HFFc6 (cell line): ENCODE measurements around the gene FGF14. TPM values are rescaled to one million over a fixed set of nuclear protein-coding genes. Genes with fewer than 3 reads are reported as not detected.

Source experiments
- DNase-seq: peaks from one replicate; pipeline ENCODE4 v3.0.0-alpha.2; 2018
- H3K27ac Mint-ChIP-seq: 2 replicates; pipeline ENCODE4 v1.8.0; 2020; ENCODE audit warnings: mild to moderate bottlenecking, mixed read lengths
- H3K27me3 Mint-ChIP-seq: 2 replicates; pipeline ENCODE4 v1.8.0; 2021; ENCODE audit warnings: mild to moderate bottlenecking, moderate library complexity, mixed read lengths; ENCODE audit not compliant: insufficient read depth
- H3K36me3 Mint-ChIP-seq: 2 replicates; pipeline ENCODE4 v1.8.0; 2021; ENCODE audit warnings: low read depth, mixed read lengths
- H3K4me1 Mint-ChIP-seq: 2 replicates; pipeline ENCODE4 v1.8.0; 2020; ENCODE audit warnings: low read depth, mixed read lengths
- H3K4me3 Mint-ChIP-seq: 2 replicates; pipeline ENCODE4 v1.8.0; 2020; ENCODE audit warnings: mild to moderate bottlenecking, moderate library complexity, mixed read lengths
- H3K9me3 Mint-ChIP-seq: 2 replicates; pipeline ENCODE4 v1.8.0; 2020; ENCODE audit warnings: mild to moderate bottlenecking, mixed read lengths
- total RNA-seq, 6 experiments: library from RNA; stranded (reverse); fragmentation: NEBNext Ultra II Directional; extraction: Animal tissue kit (Norgen Biotek cat#: 25700); gene quantifications; 2 replicates in 1 of 6; 3 replicates in 5 of 6; pipeline ENCODE4 v1.2.3, GENCODE V29; 2021
- TF ChIP-seq, protein P1 (sequence below): fragments of 200-600 bp; sonication (generic); IDR thresholded peaks from 2 replicates; pipeline ENCODE4 v1.5.0; 2021; ENCODE audit warnings: antibody characterized with exemption, mild to moderate bottlenecking

FGF14 gene
- total RNA-seq, 6 experiments from 2014 or later = 0.02 to 0.03 TPM; not detected in 4

DNA sequence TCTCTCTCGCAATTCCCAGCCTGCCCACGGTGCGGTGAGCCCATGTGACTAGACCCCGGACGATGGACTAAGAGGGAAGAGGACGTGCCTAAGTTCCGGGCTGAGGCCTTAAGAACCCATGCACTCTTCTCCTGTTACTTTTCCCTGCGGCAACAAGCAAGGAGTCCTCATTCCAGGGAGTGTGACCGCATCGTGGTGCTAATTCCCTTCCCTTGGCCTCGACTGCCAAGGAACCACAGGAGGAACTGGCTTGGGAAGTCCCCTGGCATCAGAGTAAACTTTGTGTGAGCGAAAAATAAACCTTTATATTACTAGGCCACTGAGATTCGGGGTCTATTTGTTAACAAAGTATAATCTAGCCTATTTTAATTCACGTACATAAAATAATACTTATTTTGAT lies 34.0 kb downstream of the FGF14 start:
- DNase-seq = no peak
- no peak overlapping the region for H3K4me3 Mint-ChIP-seq

DNA sequence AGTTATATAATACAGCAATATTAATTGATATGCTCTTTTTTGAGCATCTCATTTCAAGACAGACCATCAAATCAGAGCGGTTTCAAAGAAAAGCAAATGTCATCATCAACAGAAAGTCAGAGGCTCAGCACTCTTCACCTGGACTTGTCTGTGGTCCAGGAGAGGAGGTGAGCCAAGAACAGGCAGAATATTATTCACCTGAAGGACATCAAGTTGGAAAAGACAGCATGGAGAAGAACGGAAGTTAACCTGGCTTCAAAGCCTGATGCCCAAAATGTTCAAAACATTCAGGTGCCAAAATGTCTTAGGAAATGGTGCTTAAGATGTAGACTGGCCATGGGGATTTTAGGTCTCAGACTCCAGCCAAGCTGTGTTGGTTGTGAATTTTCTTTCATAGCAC lies 40.7 kb downstream of the FGF14 start:
- no peak overlapping the region for H3K27ac Mint-ChIP-seq
- TF ChIP-seq, protein P1, sequence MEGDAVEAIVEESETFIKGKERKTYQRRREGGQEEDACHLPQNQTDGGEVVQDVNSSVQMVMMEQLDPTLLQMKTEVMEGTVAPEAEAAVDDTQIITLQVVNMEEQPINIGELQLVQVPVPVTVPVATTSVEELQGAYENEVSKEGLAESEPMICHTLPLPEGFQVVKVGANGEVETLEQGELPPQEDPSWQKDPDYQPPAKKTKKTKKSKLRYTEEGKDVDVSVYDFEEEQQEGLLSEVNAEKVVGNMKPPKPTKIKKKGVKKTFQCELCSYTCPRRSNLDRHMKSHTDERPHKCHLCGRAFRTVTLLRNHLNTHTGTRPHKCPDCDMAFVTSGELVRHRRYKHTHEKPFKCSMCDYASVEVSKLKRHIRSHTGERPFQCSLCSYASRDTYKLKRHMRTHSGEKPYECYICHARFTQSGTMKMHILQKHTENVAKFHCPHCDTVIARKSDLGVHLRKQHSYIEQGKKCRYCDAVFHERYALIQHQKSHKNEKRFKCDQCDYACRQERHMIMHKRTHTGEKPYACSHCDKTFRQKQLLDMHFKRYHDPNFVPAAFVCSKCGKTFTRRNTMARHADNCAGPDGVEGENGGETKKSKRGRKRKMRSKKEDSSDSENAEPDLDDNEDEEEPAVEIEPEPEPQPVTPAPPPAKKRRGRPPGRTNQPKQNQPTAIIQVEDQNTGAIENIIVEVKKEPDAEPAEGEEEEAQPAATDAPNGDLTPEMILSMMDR = no peak
- DNase-seq = no peak
- no peaks in the 10 kb centered on the region for H3K36me3 Mint-ChIP-seq
- no peaks in the 10 kb centered on the region for H3K4me1 Mint-ChIP-seq
- H3K9me3 Mint-ChIP-seq = peaks cover 34% of the 10 kb centered on the region
- 0 out of 2 replicates have a peak, but pooled peaks cover 1% of the 10 kb centered on the region for H3K27me3 Mint-ChIP-seq
- no peak overlapping the region for H3K4me3 Mint-ChIP-seq

More for the DNA sequence above, 34.0 kb downstream of the FGF14 start:
- Mint-ChIP-seq H3K36me3 (no peaks in the 10 kb centered on the region), H3K9me3 (peaks cover 38% of the 10 kb centered on the region), H3K27ac (no peak overlapping the region), H3K27me3 (no peaks in the 10 kb centered on the region), H3K4me1 (no peaks in the 10 kb centered on the region)
- TF ChIP-seq, protein P1 = no peak

DNA sequence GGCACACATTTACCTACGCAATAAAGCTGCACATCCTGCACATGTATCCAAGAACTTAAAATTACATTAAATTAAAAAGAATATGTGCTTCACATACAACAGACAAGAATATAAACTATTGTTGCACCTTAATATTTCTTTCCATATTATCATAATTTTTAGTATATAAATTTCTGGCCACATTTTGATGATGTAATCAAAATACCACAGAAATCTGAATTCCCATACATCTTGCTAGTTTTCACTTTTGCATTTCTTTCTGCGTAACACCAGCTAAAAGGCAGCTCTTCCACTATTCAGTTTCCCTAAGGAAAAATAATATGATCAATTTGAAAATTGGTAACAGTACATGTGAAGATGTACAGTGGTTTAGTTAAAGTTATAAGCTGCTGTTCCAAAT lies 42.6 kb downstream of the FGF14 start:
- Mint-ChIP-seq H3K9me3 (peaks cover 24% of the 10 kb centered on the region), H3K4me1 (no peaks in the 10 kb centered on the region), H3K27me3 (0 out of 2 replicates have a peak, but pooled peaks cover 1% of the 10 kb centered on the region), H3K4me3 (no peak overlapping the region), H3K27ac (no peak overlapping the region), H3K36me3 (no peaks in the 10 kb centered on the region)
- DNase-seq = no peak
- TF ChIP-seq, protein P1 = no peak

DNA sequence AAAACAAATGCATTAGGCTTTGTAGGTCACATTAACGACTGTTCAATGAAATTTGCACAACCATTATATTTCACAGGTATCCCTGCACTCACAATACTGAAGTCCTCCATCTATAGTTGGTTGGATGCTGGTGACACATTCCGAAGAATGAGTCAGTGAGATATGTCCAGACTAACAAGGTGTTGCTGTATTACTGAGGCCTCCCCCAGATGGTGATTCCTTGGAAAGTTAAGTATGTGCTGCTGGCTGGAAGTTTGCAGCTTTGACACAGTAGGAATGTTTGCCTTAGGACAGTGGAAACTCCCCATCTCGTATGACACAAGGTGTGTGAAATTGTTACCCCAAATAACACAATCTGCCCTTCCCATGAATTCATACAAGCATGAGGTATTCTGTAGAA lies 46.6 kb downstream of the FGF14 start:
- no peak overlapping the region for H3K27ac Mint-ChIP-seq
- H3K27me3 Mint-ChIP-seq = no peaks in the 10 kb centered on the region
- H3K36me3 Mint-ChIP-seq = no peaks in the 10 kb centered on the region
- DNase-seq = no peak
- H3K4me1 Mint-ChIP-seq = no peaks in the 10 kb centered on the region
- H3K9me3 Mint-ChIP-seq = peaks cover 38% of the 10 kb centered on the region
- TF ChIP-seq, protein P1 = no peak
- no peak overlapping the region for H3K4me3 Mint-ChIP-seq

DNA sequence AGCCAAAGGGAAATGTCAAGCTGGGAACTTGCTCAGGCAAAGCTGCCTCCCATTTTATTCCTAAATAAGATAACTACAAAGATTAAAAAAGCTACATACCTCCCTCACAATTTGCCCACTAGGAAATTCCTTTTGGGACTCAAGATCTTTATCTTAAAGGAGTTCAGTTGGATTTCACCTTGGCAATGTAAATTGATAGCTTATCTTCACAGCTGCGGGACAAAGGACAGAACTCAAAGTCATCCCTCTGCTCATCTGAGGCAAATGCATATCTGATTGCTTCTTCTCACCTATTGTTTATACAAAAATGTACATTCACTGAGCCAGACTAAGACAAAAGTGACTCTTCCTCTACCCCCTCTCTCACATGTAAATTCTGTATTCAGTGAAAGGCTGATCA lies 47.8 kb downstream of the FGF14 start:
- H3K36me3 Mint-ChIP-seq = no peaks in the 10 kb centered on the region
- no peak overlapping the region for H3K27ac Mint-ChIP-seq
- no peaks in the 10 kb centered on the region for H3K4me1 Mint-ChIP-seq
- peaks cover 40% of the 10 kb centered on the region for H3K9me3 Mint-ChIP-seq
- no peak overlapping the region for H3K4me3 Mint-ChIP-seq
- TF ChIP-seq, protein P1 = no peak
- no peak for DNase-seq
- no peaks in the 10 kb centered on the region for H3K27me3 Mint-ChIP-seq

DNA sequence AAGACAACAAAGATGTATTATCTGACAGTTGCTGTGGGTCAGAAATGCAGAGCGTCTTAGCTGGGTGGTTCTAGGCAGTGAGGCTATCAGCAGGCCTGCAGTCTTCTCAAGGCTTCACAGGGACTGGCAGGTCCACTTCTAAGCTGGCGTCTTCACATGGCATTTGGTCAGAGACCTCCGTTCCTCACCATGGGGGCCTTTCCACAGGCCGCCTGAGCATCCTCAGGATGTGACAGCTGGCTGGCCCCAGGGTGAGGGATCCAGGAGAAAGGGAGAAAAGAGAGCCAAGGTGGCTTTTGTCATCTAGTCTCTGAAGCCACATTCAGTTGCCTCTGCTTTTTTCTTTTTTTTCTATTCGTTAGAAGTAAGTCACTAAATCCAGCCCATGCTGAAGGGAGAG lies 50.3 kb downstream of the FGF14 start:
- Mint-ChIP-seq H3K27me3 (no peaks in the 10 kb centered on the region), H3K36me3 (no peaks in the 10 kb centered on the region), H3K4me3 (no peak overlapping the region), H3K9me3 (peaks cover 39% of the 10 kb centered on the region), H3K27ac (no peak overlapping the region), H3K4me1 (no peaks in the 10 kb centered on the region)
- TF ChIP-seq, protein P1 = no peak
- no peak for DNase-seq
